Trophoblast cell (in vitro differentiated cells and primary cell): Measurements from ENCODE around the gene GGPS1.
A peak's percentile ranks its signal among the peaks of the same experiment; 100 is the strongest.
"Not testable (repeated sequence)": the region's sequence is repeated elsewhere in the genome, so short reads cannot be mapped to it uniquely, and the experiment has no call there.

ENCODE experiments used
- DNase-seq, 2 donors: peaks; one replicate each; pipeline ENCODE4 v3.0.0-alpha.2; 2016
- H2AFZ ChIP-seq: 2 replicates; pipeline ENCODE4 v1.6.1; 2013; ENCODE audit warnings: low read length, moderate library complexity, mild to moderate bottlenecking; ENCODE audit not compliant: insufficient read depth, poor library complexity
- H2AK5ac ChIP-seq: 2 replicates; pipeline ENCODE4 v1.6.1; 2013; ENCODE audit warnings: mild to moderate bottlenecking, low read length
- H2BK120ac ChIP-seq: 2 replicates; pipeline ENCODE4 v1.6.1; 2013; ENCODE audit warnings: low read length, mild to moderate bottlenecking, moderate library complexity; ENCODE audit not compliant: insufficient read depth, poor library complexity
- H2BK12ac ChIP-seq: 2 replicates; pipeline ENCODE4 v1.6.1; 2013; ENCODE audit warnings: mild to moderate bottlenecking, low read length, moderate library complexity
- H2BK5ac ChIP-seq: 2 replicates; pipeline ENCODE4 v1.6.1; 2013; ENCODE audit warnings: low read length, low read depth, moderate library complexity, mild to moderate bottlenecking; ENCODE audit not compliant: poor library complexity
- H3K14ac ChIP-seq: 2 replicates; pipeline ENCODE4 v1.6.1; 2013; ENCODE audit warnings: mild to moderate bottlenecking, low read length
- H3K18ac ChIP-seq: 2 replicates; pipeline ENCODE4 v1.6.1; 2013; ENCODE audit warnings: mild to moderate bottlenecking, low read length
- H3K23ac ChIP-seq: 2 replicates; pipeline ENCODE4 v1.6.1; 2013; ENCODE audit warnings: low read length
- H3K27ac ChIP-seq: 2 replicates; pipeline ENCODE4 v1.5.1; 2013; ENCODE audit warnings: low read depth, mild to moderate bottlenecking, inconsistent platforms, low read length, moderate library complexity
- H3K27me3 ChIP-seq: 2 replicates; pipeline ENCODE4 v1.6.1; 2013; ENCODE audit warnings: inconsistent platforms, mild to moderate bottlenecking, low read length, moderate library complexity; ENCODE audit not compliant: insufficient read depth
- H3K36me3 ChIP-seq, 2 experiments: 1 replicate in 1 of 2; 2 replicates in 1 of 2; pipeline ENCODE4 v1.6.1; 2013; ENCODE audit warnings: low read length in 2 of 2, mild to moderate bottlenecking in 2 of 2, moderate library complexity in 1 of 2; ENCODE audit not compliant: insufficient read depth in 2 of 2, control insufficient read depth in 1 of 2
- H3K4ac ChIP-seq: 2 replicates; pipeline ENCODE4 v1.6.1; 2013; ENCODE audit warnings: low read depth, mild to moderate bottlenecking, low read length, moderate library complexity
- H3K4me1 ChIP-seq, 2 experiments: 1 replicate in 1 of 2; 2 replicates in 1 of 2; pipeline ENCODE4 v1.6.1; 2013; ENCODE audit warnings: low read length in 2 of 2, mild to moderate bottlenecking in 2 of 2, moderate library complexity in 1 of 2; ENCODE audit not compliant: insufficient read depth in 2 of 2, control insufficient read depth in 1 of 2
- H3K4me2 ChIP-seq: 2 replicates; pipeline ENCODE4 v1.6.1; 2013; ENCODE audit warnings: inconsistent platforms, mild to moderate bottlenecking, low read length, moderate library complexity
- H3K4me3 ChIP-seq: 2 replicates; pipeline ENCODE4 v1.5.1; 2013; ENCODE audit warnings: mild to moderate bottlenecking, low read depth, low read length, inconsistent platforms
- H3K79me1 ChIP-seq: one replicate; pipeline ENCODE4 v1.6.1; 2013; ENCODE audit warnings: low read length
- H3K79me2 ChIP-seq: 2 replicates; pipeline ENCODE4 v1.6.1; 2013; ENCODE audit warnings: low read length, mild to moderate bottlenecking; ENCODE audit not compliant: control insufficient read depth, insufficient read depth, poor library complexity
- H3K9ac ChIP-seq: 2 replicates; pipeline ENCODE4 v1.6.1; 2013; ENCODE audit warnings: mild to moderate bottlenecking, low read length
- H3K9me3 ChIP-seq: 2 replicates; pipeline ENCODE4 v1.6.1; 2013; ENCODE audit warnings: low read depth, mild to moderate bottlenecking, control low read depth, inconsistent platforms, low read length; ENCODE audit not compliant: insufficient read depth
- H4K12ac ChIP-seq: 2 replicates; pipeline ENCODE4 v1.6.1; 2013; ENCODE audit warnings: low read depth, mild to moderate bottlenecking, low read length, moderate library complexity
- H4K8ac ChIP-seq: 2 replicates; pipeline ENCODE4 v1.6.1; 2013; ENCODE audit warnings: low read depth, mild to moderate bottlenecking, low read length, moderate library complexity
- H4K91ac ChIP-seq: one replicate; pipeline ENCODE4 v1.6.1; 2013; ENCODE audit warnings: low read depth, mild to moderate bottlenecking, low read length, moderate library complexity
- WGBS: extraction: QIAGEN DNeasy Blood & Tissue Kit; methylation state at CpG from one replicate; pipeline ENCODE4 v1.1.7; 2013; ENCODE audit warnings: missing lambda C conversion rate; ENCODE audit not compliant: insufficient read length, insufficient coverage; ENCODE audit errors: extremely low coverage; 5-methylcytosine and 5-hydroxymethylcytosine counted together

Gene GGPS1

GRCh38 chr1:235283636-235284035, 44.7 kb upstream of the GGPS1 start:
- H3K4me2 ChIP-seq, H3K14ac ChIP-seq: not testable (repeated sequence)
- no CpG with 5 or more reads among the region's 13 CpGs for WGBS

DNA sequence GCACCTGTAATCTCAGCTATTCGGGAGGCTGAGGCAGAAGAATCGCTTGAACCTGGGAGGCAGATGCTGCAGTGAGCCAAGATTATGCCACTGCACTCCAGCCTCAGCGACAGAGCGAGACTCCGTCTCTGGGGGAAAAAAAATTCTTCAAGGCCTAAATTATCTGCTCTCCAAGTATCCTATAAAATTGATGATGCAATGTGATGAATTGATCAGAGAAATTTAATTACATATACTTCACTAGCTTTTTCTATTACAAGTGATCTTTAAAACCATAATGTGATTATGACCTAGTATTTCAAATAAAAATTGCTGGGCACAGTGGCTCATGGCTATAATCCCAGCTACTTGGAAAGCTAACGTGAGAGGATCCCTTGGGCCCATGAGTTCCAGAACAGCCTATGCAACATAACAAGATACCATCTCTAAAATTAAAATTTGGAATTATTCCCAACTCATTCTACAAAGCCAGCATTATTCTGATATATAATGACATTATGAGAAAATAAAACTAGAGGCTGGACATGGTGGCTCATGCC, 44.1 kb upstream of the GGPS1 start:
- H3K4ac ChIP-seq = peak overlapping the region; percentile 69

More at GRCh38 chr1:235283636-235284035, 44.7 kb upstream of the GGPS1 start:
- not testable (repeated sequence) for H4K91ac ChIP-seq, H3K36me3 ChIP-seq, H3K9ac ChIP-seq, H4K8ac ChIP-seq, H2BK5ac ChIP-seq, H3K27me3 ChIP-seq, H3K27ac ChIP-seq, H3K9me3 ChIP-seq, H2AFZ ChIP-seq, H2AK5ac ChIP-seq, H4K12ac ChIP-seq, H3K4me3 ChIP-seq, H3K18ac ChIP-seq, H2BK120ac ChIP-seq, H2BK12ac ChIP-seq, H3K79me1 ChIP-seq, DNase-seq, H3K23ac ChIP-seq
- Histone ChIP-seq H3K4ac (peak overlapping the region; percentile 43), H3K4me1 (peaks cover 10 to 12% of the 10 kb centered on the region in 2 experiments), H3K79me2 (peaks cover 13% of the 10 kb centered on the region)

DNA sequence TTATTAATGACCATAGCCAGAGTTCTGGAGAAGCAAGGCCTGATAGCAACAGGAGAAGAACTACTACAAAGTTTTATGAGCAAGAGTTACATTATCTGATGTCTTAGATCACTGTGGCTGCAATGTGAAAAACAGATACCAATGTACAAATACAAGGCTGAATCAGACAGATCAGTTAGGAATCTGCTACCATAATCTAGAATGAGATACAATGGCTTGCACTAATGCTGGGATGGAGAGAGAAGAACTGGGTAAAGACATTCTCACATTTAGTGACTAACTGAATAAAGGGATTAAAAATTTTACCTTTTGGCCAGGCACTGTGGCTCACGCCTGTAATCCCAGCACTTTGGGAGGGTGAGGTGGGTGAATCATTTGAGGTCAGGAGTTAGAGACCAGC, 41.7 kb upstream of the GGPS1 start:
- Histone ChIP-seq H3K79me2 (peaks cover 15% of the 10 kb centered on the region), H3K27ac (no peak overlapping the region), H2BK120ac (no peak overlapping the region), H2BK5ac (no peak overlapping the region), H3K18ac (no peak overlapping the region), H3K4ac (peak overlapping the region; percentile 14), H3K9ac (no peak overlapping the region), H4K91ac (no peak overlapping the region), H4K8ac (no peak overlapping the region), H3K9me3 (no peaks in the 10 kb centered on the region), H3K27me3 (no peaks in the 10 kb centered on the region), H3K4me1 (peaks cover 3 to 5% of the 10 kb centered on the region in 2 experiments), H3K36me3 (no peaks in the 10 kb centered on the region), H3K14ac (no peak overlapping the region), H3K4me2 (no peak overlapping the region), H3K79me1 (no peaks in the 10 kb centered on the region), H2AFZ (no peak overlapping the region), H2BK12ac (no peak overlapping the region), H2AK5ac (no peak overlapping the region), H3K4me3 (no peak overlapping the region), H4K12ac (no peak overlapping the region), H3K23ac (no peak overlapping the region)
- peak in 1 of 2 donors; percentile 51 for DNase-seq
- no CpG with 5 or more reads among the region's 1 CpG for WGBS

More for the DNA sequence above, 44.1 kb upstream of the GGPS1 start:
- H3K4me3 ChIP-seq = no peak overlapping the region
- H3K27me3 ChIP-seq = no peaks in the 10 kb centered on the region
- WGBS = no CpG with 5 or more reads among the region's 6 CpGs
- H4K91ac ChIP-seq = no peak overlapping the region
- H2AFZ ChIP-seq = no peak overlapping the region
- H3K9ac ChIP-seq = no peak overlapping the region
- H3K23ac ChIP-seq = no peak overlapping the region
- H3K14ac ChIP-seq = no peak overlapping the region
- H3K36me3 ChIP-seq = no peaks in the 10 kb centered on the region
- no peak overlapping the region for H3K18ac ChIP-seq
- no peak overlapping the region for H2BK5ac ChIP-seq
- no peak overlapping the region for H4K12ac ChIP-seq
- H4K8ac ChIP-seq = no peak overlapping the region
- no peak overlapping the region for H3K27ac ChIP-seq
- no peaks in the 10 kb centered on the region for H3K9me3 ChIP-seq
- peaks cover 14% of the 10 kb centered on the region for H3K79me2 ChIP-seq
- H3K4me2 ChIP-seq = no peak overlapping the region
- H2AK5ac ChIP-seq = no peak overlapping the region
- H3K4me1 ChIP-seq = peaks cover 9 to 10% of the 10 kb centered on the region in 2 experiments
- no peaks in the 10 kb centered on the region for H3K79me1 ChIP-seq
- H2BK12ac ChIP-seq = no peak overlapping the region
- no peak overlapping the region for H2BK120ac ChIP-seq
- DNase-seq = no peak

DNA sequence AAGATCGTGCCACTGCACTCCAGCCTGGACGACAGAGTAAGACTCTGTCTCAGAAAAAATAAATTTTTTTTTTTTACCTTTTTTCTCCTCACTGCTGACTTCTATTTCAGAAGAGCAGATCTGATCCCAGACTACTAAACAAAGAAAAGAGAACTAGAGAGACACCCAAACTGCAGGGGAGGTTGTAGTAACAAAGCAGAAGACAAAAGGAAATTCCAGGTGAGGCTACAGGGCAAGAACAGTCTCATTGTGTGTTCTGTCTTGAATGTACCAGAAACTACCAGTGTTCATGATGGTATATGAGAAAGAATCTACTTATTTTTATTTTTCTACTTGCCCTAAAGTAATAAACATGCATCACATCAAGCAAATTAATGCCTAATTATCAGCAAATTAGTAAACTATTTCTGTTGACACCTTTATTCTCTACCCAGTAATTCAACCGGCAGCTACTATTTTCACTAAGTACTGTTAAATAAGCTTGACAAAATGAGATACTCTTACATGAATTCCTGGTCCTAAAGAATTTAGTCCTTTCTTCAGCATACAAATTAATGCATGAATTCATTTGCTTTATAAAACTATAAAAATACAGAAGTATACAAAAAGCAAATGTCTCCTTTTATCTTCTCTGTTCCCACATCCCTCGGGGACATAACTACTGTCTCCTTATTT, 41.0 kb upstream of the GGPS1 start:
- H2BK12ac ChIP-seq = no peak overlapping the region
- H3K4me3 ChIP-seq = no peak overlapping the region
- no peaks in the 10 kb centered on the region for H3K79me1 ChIP-seq
- H4K91ac ChIP-seq = no peak overlapping the region
- no peak overlapping the region for H2AK5ac ChIP-seq
- no peaks in the 10 kb centered on the region for H3K27me3 ChIP-seq
- no peak overlapping the region for H4K8ac ChIP-seq
- H3K4me1 ChIP-seq = peaks cover 3 to 5% of the 10 kb centered on the region in 2 experiments
- H3K4ac ChIP-seq = peak overlapping the region; percentile 36
- no peak overlapping the region for H2AFZ ChIP-seq
- no peak overlapping the region for H2BK5ac ChIP-seq
- no peak overlapping the region for H3K23ac ChIP-seq
- H3K36me3 ChIP-seq = no peaks in the 10 kb centered on the region
- H3K9me3 ChIP-seq = no peaks in the 10 kb centered on the region
- H4K12ac ChIP-seq = no peak overlapping the region
- no peak overlapping the region for H2BK120ac ChIP-seq
- no peak overlapping the region for H3K14ac ChIP-seq
- no peak overlapping the region for H3K27ac ChIP-seq
- H3K79me2 ChIP-seq = peaks cover 15% of the 10 kb centered on the region
- DNase-seq = no peak
- no CpG with 5 or more reads among the region's 4 CpGs for WGBS
- H3K18ac ChIP-seq = no peak overlapping the region
- no peak overlapping the region for H3K9ac ChIP-seq
- H3K4me2 ChIP-seq = no peak overlapping the region
